T-helper 1 cell treated with Interleukin-12 subunit alpha and Interleukin-12 subunit beta and Interleukin-4 antibody, amounts not matched to agents 30 μg/mL and 1 μg/mL, for 36 hours (primary cell): ENCODE measurements around the gene MCM5.
"Not testable (repeated sequence)": the region's sequence is repeated elsewhere in the genome, so short reads cannot be mapped to it uniquely, and the experiment has no call there.

Source experiments
- H3K27ac Mint-ChIP-seq: one replicate; pipeline ENCODE4 v1.8.0; 2021; ENCODE audit warnings: mild to moderate bottlenecking, mixed read lengths
- H3K27me3 Mint-ChIP-seq: one replicate; pipeline ENCODE4 v1.8.0; 2021; ENCODE audit warnings: low read depth, mixed read lengths
- H3K36me3 Mint-ChIP-seq: one replicate; pipeline ENCODE4 v1.8.0; 2021; ENCODE audit warnings: low read depth, mixed read lengths
- H3K4me1 Mint-ChIP-seq: one replicate; pipeline ENCODE4 v1.8.0; 2021; ENCODE audit warnings: low read depth, mixed read lengths
- H3K4me3 Mint-ChIP-seq: one replicate; pipeline ENCODE4 v1.8.0; 2021; ENCODE audit warnings: mild to moderate bottlenecking, moderate library complexity, mixed read lengths
- H3K9me3 Mint-ChIP-seq: one replicate; pipeline ENCODE4 v1.8.0; 2021; ENCODE audit warnings: mixed read lengths

The MCM5 gene

GRCh38 chr22:35454416-35455054 lies 54.6 kb downstream of the MCM5 start:
- Mint-ChIP-seq H3K4me1 (no peaks in the 10 kb centered on the region), H3K9me3 (no peaks in the 10 kb centered on the region)

DNA sequence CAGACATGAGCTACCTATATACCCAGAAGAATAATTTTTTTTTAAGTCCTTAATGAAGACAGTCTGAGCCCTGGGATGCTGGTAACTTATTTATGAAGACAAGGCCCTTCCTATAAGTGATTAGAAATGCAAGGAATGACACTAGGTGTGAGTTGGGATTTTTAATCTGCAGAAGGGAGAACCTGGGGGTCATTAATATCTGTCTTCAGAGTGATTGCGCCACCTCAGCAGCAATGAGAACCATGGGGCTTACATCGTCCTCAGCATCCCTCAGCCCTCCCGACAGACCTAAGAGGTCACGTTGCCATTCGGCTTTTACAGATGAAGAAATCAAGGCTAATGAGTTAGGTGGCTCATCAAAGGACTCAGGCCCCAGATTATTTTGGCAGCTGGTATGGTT lies 55.6 kb downstream of the MCM5 start:
- Mint-ChIP-seq H3K36me3 (peaks cover 5% of the 10 kb centered on the region), H3K4me3 (no peak overlapping the region), H3K4me1 (no peaks in the 10 kb centered on the region), H3K27me3 (no peaks in the 10 kb centered on the region), H3K9me3 (no peaks in the 10 kb centered on the region), H3K27ac (no peak overlapping the region)

More at GRCh38 chr22:35454416-35455054, 54.6 kb downstream of the MCM5 start:
- H3K27ac Mint-ChIP-seq: no peak overlapping the region
- no peaks in the 10 kb centered on the region for H3K27me3 Mint-ChIP-seq
- H3K4me3 Mint-ChIP-seq: no peak overlapping the region
- H3K36me3 Mint-ChIP-seq: peaks cover 8% of the 10 kb centered on the region

DNA sequence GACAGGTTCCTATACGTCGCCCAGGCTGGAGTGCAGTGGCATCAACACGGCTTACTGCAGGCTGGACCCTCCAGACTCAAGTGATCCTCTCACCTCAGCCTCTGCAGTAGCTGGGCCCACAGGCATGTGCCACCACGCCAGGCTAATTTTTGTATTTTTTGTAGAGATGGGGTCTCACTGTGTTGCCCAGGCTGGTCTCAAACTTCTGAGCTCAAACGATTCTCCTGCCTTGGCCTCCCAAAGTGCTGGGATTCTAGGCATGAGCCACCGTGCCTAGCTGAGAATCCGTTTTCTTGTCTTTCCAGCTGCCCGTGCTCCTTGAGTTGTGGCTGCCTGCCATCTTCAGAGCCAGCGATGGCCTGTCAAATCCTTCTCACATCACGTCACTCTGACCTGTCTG lies 56.8 kb downstream of the MCM5 start:
- Mint-ChIP-seq H3K27ac (no peak overlapping the region), H3K9me3 (no peaks in the 10 kb centered on the region), H3K4me1 (no peaks in the 10 kb centered on the region), H3K36me3 (no peaks in the 10 kb centered on the region), H3K4me3 (no peak overlapping the region), H3K27me3 (no peaks in the 10 kb centered on the region)

GRCh38 chr22:35457729-35458546 lies 58.0 kb downstream of the MCM5 start:
- no peak overlapping the region for H3K4me3 Mint-ChIP-seq
- H3K27ac Mint-ChIP-seq: no peak overlapping the region
- H3K9me3 Mint-ChIP-seq: no peaks in the 10 kb centered on the region
- H3K4me1 Mint-ChIP-seq: no peaks in the 10 kb centered on the region
- H3K27me3 Mint-ChIP-seq: no peaks in the 10 kb centered on the region
- H3K36me3 Mint-ChIP-seq: peaks cover 2% of the 10 kb centered on the region

DNA sequence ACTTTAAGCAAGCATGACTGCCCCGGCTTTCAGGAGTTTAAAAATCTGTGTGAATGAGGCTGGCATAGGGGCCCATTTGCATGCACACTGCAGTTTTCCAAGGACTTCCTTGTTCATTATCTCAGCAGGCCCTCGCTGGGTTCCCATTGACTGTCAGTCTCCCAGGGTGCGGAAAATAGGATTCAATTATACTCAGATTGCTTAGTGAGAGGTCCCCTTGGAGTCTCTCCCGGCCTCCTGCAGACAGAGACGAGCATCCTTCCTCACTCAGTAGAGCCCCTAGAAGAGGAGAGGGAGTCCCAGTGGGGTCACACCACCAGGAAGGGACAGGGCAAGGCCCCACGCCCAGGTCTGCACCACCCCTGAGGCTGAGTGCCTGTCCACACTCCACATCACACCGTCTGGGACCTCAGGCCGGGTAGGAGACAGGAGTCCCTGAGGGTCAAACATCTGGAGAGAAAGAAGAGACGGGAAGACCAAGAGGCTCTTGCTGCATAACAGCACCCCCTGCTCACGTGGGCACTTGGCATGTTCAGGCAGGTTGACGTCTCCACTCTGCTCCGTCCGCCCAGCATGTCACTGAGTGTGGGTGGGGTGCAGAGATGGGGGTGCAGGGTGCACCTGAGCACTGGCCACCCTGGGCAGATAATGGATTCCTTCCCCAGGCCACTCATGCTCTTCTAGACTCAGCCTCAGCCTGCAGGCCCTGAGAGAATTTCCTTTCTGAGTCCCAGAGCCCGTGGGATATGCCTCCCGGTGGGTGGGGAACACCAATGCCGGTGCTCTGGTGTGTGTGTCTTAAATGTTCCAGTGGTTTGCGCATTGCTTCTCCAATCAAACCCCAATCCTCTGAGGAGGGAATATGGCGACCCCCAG lies 58.8 kb downstream of the MCM5 start:
- H3K9me3 Mint-ChIP-seq: peaks cover 5% of the 10 kb centered on the region

DNA sequence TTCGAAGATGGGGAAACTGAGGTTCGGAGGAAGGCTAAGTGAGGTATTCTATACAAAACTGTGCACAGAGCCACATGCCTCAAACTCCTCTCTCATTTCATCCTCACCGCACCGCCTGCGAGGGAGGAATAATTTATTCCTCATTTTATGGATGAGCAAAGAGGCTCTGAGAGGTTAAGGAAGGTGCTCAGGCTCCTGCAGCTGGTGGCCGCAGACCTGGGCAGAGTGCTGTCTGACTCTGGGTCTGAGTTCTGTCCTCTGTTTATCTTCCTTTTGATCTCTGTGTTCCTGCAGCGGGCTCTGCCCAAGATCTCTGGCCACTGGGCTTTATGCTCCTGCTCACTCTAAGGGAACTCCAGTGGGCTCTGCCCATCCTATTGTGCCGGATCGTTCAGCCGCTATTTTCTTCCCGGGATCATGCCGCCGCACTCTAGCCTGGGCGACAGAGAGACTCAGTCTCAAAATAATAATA lies 59.5 kb downstream of the MCM5 start:
- peaks cover 5% of the 10 kb centered on the region for H3K9me3 Mint-ChIP-seq
- H3K4me3 Mint-ChIP-seq: no peak overlapping the region
- no peaks in the 10 kb centered on the region for H3K4me1 Mint-ChIP-seq
- no peaks in the 10 kb centered on the region for H3K27me3 Mint-ChIP-seq
- H3K36me3 Mint-ChIP-seq: peaks cover 8% of the 10 kb centered on the region
- H3K27ac Mint-ChIP-seq: no peak overlapping the region

More for the DNA sequence above, 58.8 kb downstream of the MCM5 start:
- H3K4me1 Mint-ChIP-seq: no peaks in the 10 kb centered on the region
- no peaks in the 10 kb centered on the region for H3K27me3 Mint-ChIP-seq
- H3K27ac Mint-ChIP-seq: no peak overlapping the region
- peaks cover 8% of the 10 kb centered on the region for H3K36me3 Mint-ChIP-seq
- no peak overlapping the region for H3K4me3 Mint-ChIP-seq

- H3K9me3 Mint-ChIP-seq, H3K36me3 Mint-ChIP-seq, H3K4me3 Mint-ChIP-seq, H3K27me3 Mint-ChIP-seq, H3K4me1 Mint-ChIP-seq, H3K27ac Mint-ChIP-seq: not testable (repeated sequence)
These were observed 60.0 kb downstream of the MCM5 start for GRCh38 chr22:35459976-35460375.

DNA sequence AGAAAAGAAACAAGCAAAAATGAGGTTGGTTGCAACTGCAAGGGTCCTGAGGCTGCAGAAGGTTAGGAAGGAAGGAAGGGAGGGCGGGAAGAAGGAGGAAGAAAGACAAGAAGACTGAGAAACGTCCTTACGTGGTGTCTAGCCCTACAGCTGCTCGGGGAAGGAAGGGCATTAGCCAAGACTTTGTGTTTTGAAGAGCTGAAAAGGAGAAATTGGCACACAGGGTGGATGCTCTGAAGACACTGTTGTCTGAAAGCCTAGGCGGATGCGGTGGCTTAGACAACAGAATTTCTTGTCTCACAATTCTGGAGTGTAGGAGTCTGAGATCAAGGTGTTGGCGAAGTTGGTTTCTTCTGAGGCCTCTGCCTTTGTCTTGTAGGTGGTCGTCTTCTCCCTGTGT lies 60.7 kb downstream of the MCM5 start:
- H3K27me3 Mint-ChIP-seq: no peaks in the 10 kb centered on the region
- H3K9me3 Mint-ChIP-seq: peaks cover 5% of the 10 kb centered on the region
- no peak overlapping the region for H3K4me3 Mint-ChIP-seq
- H3K36me3 Mint-ChIP-seq: peaks cover 8% of the 10 kb centered on the region
- H3K4me1 Mint-ChIP-seq: no peaks in the 10 kb centered on the region
- no peak overlapping the region for H3K27ac Mint-ChIP-seq

GRCh38 chr22:35462498-35463230 lies 62.7 kb downstream of the MCM5 start:
- Mint-ChIP-seq H3K36me3 (peaks cover 8% of the 10 kb centered on the region), H3K27me3 (no peaks in the 10 kb centered on the region), H3K27ac (no peak overlapping the region), H3K4me3 (no peak overlapping the region), H3K9me3 (peaks cover 5% of the 10 kb centered on the region), H3K4me1 (no peaks in the 10 kb centered on the region)

- H3K9me3 Mint-ChIP-seq: peaks cover 5% of the 10 kb centered on the region
- no peaks in the 10 kb centered on the region for H3K4me1 Mint-ChIP-seq
- H3K27ac Mint-ChIP-seq: no peak overlapping the region
- no peaks in the 10 kb centered on the region for H3K27me3 Mint-ChIP-seq
- H3K4me3 Mint-ChIP-seq: no peak overlapping the region
- H3K36me3 Mint-ChIP-seq: peaks cover 8% of the 10 kb centered on the region
These were observed 63.4 kb downstream of the MCM5 start for GRCh38 chr22:35463231-35463933.

- Mint-ChIP-seq H3K27me3 (no peaks in the 10 kb centered on the region), H3K27ac (no peak overlapping the region), H3K9me3 (peaks cover 5% of the 10 kb centered on the region), H3K4me1 (no peaks in the 10 kb centered on the region), H3K4me3 (no peak overlapping the region), H3K36me3 (peaks cover 9% of the 10 kb centered on the region)
These were observed 64.5 kb downstream of the MCM5 start for GRCh38 chr22:35464399-35464798.

- Mint-ChIP-seq H3K27ac (no peak overlapping the region), H3K4me3 (no peak overlapping the region), H3K36me3 (peaks cover 10% of the 10 kb centered on the region), H3K27me3 (no peaks in the 10 kb centered on the region), H3K9me3 (peaks cover 5% of the 10 kb centered on the region), H3K4me1 (no peaks in the 10 kb centered on the region)
These were observed 65.3 kb downstream of the MCM5 start for GRCh38 chr22:35465109-35465701.

GRCh38 chr22:35467681-35468434 lies 67.9 kb downstream of the MCM5 start:
- Mint-ChIP-seq H3K27ac (no peak overlapping the region), H3K36me3 (peaks cover 11% of the 10 kb centered on the region), H3K9me3 (peaks cover 5% of the 10 kb centered on the region), H3K4me1 (no peaks in the 10 kb centered on the region), H3K4me3 (no peak overlapping the region), H3K27me3 (no peaks in the 10 kb centered on the region)
